Glutamatergic neuron (in vitro differentiated cells): ENCODE results near the gene SNX10. TPM values are rescaled to one million over a fixed set of nuclear protein-coding genes. Genes with fewer than 3 reads are reported as not detected.

ENCODE experiments used
- DNase-seq: peaks from one replicate; pipeline ENCODE4 v3.0.0; 2022
- H3K27ac Mint-ChIP-seq: one replicate; pipeline ENCODE4 v1.8.0; 2020; ENCODE audit warnings: mild to moderate bottlenecking, mixed read lengths, inconsistent platforms; ENCODE audit not compliant: unreplicated experiment
- H3K27me3 Mint-ChIP-seq: one replicate; pipeline ENCODE4 v1.8.0; 2020; ENCODE audit warnings: mild to moderate bottlenecking, moderate library complexity, mixed read lengths, inconsistent platforms; ENCODE audit not compliant: unreplicated experiment
- H3K36me3 Mint-ChIP-seq: one replicate; pipeline ENCODE4 v1.8.0; 2020; ENCODE audit warnings: mild to moderate bottlenecking, mixed read lengths, inconsistent platforms; ENCODE audit not compliant: unreplicated experiment
- H3K4me1 Mint-ChIP-seq: one replicate; pipeline ENCODE4 v1.8.0; 2020; ENCODE audit warnings: mild to moderate bottlenecking, low read depth, mixed read lengths, inconsistent platforms; ENCODE audit not compliant: unreplicated experiment
- H3K4me3 Mint-ChIP-seq: one replicate; pipeline ENCODE4 v1.8.0; 2020; ENCODE audit warnings: mild to moderate bottlenecking, mixed read lengths, inconsistent platforms; ENCODE audit not compliant: unreplicated experiment
- H3K9me3 Mint-ChIP-seq: one replicate; pipeline ENCODE4 v1.8.0; 2020; ENCODE audit warnings: mild to moderate bottlenecking, moderate library complexity, mixed read lengths, inconsistent platforms; ENCODE audit not compliant: unreplicated experiment
- total RNA-seq: library from RNA; stranded (reverse); fragmentation: NEBNext Ultra II Directional; extraction: Animal tissue kit (Norgen Biotek cat#: 25700); gene quantifications from one replicate; pipeline ENCODE4 v1.2.1, GENCODE V29; 2021; ENCODE audit not compliant: unreplicated experiment
- TF ChIP-seq, protein P1 (sequence below): fragments of 200-600 bp; sonication (generic); IDR thresholded peaks from one replicate; pipeline ENCODE4 v1.5.0; 2021; ENCODE audit not compliant: partially characterized antibody, unreplicated experiment

Gene SNX10
- total RNA-seq, 1 donor from 2014 or later, result 6.1 TPM

DNA sequence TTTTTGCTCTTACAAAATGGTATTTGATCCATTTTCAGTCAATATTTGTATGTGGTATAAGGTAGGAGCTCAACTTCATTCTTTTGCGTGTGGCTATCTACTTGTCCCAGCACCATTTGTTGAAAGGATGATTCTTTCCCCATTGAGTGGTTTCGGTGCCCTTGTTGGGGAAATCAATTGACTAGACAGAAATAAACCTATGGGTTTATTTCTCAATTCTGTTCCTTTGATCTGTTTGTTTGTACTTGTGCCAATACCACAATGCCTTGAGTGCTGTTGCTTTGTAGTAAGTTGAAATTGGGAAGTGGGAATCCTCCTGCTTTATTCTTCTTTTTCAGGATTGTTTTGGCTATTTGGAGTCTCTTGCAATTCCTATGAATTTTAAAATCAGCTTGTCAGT, 41.0 kb downstream of the SNX10 start:
- Mint-ChIP-seq H3K4me3 (no peak overlapping the region), H3K9me3 (no peaks in the 10 kb centered on the region), H3K27ac (no peak overlapping the region), H3K36me3 (peaks cover 22% of the 10 kb centered on the region), H3K4me1 (no peaks in the 10 kb centered on the region), H3K27me3 (peaks cover 6% of the 10 kb centered on the region)
- DNase-seq, result no peak
- TF ChIP-seq, protein P1, sequence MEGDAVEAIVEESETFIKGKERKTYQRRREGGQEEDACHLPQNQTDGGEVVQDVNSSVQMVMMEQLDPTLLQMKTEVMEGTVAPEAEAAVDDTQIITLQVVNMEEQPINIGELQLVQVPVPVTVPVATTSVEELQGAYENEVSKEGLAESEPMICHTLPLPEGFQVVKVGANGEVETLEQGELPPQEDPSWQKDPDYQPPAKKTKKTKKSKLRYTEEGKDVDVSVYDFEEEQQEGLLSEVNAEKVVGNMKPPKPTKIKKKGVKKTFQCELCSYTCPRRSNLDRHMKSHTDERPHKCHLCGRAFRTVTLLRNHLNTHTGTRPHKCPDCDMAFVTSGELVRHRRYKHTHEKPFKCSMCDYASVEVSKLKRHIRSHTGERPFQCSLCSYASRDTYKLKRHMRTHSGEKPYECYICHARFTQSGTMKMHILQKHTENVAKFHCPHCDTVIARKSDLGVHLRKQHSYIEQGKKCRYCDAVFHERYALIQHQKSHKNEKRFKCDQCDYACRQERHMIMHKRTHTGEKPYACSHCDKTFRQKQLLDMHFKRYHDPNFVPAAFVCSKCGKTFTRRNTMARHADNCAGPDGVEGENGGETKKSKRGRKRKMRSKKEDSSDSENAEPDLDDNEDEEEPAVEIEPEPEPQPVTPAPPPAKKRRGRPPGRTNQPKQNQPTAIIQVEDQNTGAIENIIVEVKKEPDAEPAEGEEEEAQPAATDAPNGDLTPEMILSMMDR, result no peak

DNA sequence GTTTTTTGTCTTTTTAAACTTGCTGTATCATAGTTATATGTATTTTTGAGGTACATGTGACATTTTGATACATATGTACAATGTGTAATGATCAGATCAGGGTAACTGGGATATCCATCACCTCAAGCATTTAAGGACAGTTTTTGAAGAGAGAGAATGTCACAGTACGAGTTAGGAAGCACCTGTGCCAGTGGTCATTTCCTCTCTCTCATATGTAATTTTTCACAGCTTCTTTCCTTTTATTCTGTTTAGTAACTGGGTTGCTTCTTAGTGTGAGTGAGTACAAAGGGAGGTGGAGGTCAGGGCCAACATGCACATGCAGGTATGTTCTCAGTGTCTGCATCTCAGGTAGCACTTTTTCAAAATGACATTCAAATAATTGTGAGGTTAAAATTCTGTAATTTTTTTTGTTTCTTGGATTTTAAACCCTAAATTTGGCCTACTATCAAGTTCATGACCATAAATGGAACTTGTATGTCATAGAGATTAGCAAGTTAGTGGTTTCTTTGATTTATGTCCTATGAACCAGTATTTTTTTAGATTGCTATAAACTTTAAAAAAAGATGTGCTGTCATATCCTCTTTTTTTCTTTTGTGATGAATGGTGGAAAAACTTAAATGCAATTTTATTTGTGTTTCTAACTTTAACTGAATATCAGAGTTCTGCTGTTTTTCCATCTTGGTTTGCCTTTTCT, 42.7 kb downstream of the SNX10 start:
- TF ChIP-seq, protein P1, result no peak
- Mint-ChIP-seq H3K27me3 (peaks cover 6% of the 10 kb centered on the region), H3K27ac (no peak overlapping the region), H3K9me3 (no peaks in the 10 kb centered on the region), H3K36me3 (peaks cover 19% of the 10 kb centered on the region), H3K4me3 (no peak overlapping the region), H3K4me1 (no peaks in the 10 kb centered on the region)
- DNase-seq, result no peak

DNA sequence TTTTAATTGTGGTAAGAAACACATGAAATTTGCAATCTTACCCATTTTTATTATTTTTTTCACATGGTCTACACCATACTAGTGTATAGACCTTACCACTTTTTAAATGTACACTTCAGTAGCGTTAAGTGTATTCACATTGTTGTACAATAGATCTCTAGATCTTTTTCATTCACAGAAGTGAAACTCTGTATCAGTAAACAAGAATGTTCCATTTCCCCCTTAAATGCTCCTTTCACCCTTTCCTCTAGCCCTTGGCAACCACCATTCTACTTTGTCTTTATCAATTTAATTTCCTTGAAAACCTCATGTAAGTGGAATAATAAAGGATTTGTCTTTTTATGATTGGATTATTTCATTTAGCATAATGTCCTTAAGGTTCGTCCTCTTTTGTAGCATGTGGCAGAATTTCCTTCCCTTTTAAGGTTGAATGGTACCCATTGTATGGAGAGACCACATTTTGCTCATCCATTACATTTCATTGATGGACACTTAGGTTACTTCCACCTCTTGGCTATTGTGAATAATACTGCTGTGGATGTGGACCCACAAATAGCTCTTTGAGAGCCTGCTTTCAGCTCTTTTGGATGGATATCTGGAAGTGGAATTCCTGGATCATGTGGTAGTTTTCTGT, 45.7 kb downstream of the SNX10 start:
- Mint-ChIP-seq H3K27ac (no peak overlapping the region), H3K4me1 (no peaks in the 10 kb centered on the region), H3K4me3 (no peak overlapping the region), H3K36me3 (no peaks in the 10 kb centered on the region), H3K9me3 (no peaks in the 10 kb centered on the region), H3K27me3 (peaks cover 2% of the 10 kb centered on the region)
- DNase-seq, result no peak
- TF ChIP-seq, protein P1, result no peak

DNA sequence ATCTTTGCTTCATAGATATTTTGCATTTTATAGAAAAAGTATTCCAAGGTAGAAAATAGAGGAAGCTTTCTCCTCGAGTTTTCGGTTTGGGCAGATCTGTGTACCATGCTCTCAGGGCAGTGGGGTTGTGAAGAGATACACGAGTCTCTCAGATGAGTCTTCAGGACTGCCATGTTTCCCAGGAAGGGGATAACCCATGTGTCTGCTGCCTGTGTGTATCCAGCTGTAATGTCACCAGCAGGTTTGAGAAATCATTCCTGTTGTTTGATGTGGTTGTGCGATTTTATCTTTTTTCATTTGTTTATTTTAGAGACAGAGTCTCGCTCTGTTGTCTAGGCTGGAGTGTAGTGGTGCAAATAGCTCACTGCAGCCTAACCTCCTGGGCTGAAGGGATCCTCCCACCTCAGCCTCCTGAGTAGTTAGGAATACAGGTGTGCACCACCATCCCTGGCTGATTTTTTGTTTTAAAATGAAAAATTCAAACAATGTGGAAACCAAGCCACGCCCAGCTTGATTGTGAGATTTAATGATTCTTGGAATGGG, 48.9 kb downstream of the SNX10 start:
- no peak overlapping the region for H3K4me3 Mint-ChIP-seq
- no peaks in the 10 kb centered on the region for H3K36me3 Mint-ChIP-seq
- TF ChIP-seq, protein P1, result no peak
- H3K4me1 Mint-ChIP-seq, result peaks cover 3% of the 10 kb centered on the region
- no peaks in the 10 kb centered on the region for H3K9me3 Mint-ChIP-seq
- peaks cover 2% of the 10 kb centered on the region for H3K27me3 Mint-ChIP-seq
- no peak for DNase-seq
- H3K27ac Mint-ChIP-seq, result no peak overlapping the region

DNA sequence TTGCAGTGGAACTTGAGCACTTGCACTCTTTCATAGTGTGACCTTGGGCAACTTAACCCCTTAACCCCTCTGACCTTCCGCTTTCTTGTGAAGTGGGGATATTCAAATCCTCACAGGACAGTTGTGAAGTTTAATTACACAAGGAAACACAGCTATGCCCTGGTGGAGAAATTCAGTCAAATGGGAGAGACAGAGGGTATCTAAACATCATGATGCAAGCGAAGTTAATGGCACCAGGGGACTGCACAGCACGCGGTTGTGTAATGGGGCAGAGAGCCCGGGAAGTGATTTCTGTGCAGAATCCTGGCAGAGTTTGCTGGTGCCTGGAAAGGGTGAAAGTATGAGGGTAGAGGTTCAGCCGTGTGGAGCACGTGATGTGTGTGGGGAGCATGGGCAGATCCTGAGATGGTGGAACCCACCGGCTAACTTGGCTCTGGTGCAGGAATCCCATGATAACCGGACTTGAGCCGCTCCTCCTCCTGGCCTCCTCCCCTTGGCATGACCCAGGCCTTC, 51.7 kb downstream of the SNX10 start:
- Mint-ChIP-seq H3K36me3 (no peaks in the 10 kb centered on the region), H3K4me3 (no peak overlapping the region), H3K9me3 (no peaks in the 10 kb centered on the region), H3K27ac (no peak overlapping the region), H3K27me3 (peaks cover 2% of the 10 kb centered on the region), H3K4me1 (peaks cover 4% of the 10 kb centered on the region)
- DNase-seq, result no peak
- TF ChIP-seq, protein P1, result no peak
